Measurements from ENCODE around the gene C1orf74.

Gene C1orf74

GRCh38 chr1:209746451-209747165 lies 37.8 kb downstream of the C1orf74 start:
- DNase-seq (ENCODE audit: low read depth in 3 of 3) = no peak

DNA sequence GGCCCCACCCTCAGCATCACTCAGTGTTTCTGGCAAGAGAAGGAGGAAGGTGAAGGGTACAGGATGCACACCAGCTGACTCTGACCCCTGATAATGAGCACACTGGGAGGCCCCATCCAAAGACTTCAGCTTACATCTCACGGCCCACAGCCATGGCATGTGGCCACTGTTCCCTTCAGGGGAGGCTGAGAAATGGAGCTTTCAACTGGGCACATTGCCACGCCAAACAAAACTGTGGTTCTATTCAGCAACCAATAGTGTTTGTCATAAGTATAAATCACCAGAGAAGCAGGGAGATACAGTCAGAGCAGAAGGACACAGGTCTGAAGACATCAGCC lies 41.2 kb downstream of the C1orf74 start:
- DNase-seq (ENCODE audit: low read depth in 3 of 3) = no peak

DNA sequence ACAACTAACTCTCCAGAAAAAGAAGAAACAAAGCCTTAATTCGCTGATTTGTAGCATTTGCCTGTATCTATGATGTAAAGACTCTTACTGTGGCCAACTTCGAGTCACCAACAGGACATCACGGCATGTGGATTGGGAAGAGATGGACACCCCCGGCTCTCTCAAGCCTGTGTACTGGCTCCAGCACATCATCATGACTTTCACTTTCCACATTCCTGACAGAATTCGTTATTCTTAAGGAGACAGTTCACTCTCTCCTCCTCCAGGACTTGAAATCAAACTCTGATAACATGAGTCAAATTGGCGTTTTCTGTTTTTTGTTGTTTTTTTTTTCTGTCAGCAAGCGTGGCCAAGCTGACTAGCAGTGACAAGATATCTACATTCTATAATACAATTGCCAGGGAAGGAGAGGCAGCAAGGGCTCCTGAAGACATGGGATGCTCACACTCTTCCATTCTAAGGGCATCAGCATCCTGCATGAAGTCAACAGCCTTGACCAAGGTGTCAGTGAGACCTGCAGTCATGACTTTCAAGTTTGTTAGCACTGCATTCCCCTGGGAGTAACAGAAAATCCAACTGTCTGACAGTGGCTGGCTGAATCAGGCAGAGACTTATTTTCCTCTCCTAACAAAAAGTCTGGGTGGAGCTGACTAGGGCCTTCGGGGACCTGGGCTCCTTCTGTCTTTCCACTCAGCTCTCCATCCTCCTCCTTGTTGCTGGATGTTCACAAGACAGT lies 41.8 kb downstream of the C1orf74 start:
- no peak for DNase-seq (ENCODE audit: low read depth in 3 of 3)

- no peak for DNase-seq (ENCODE audit: low read depth in 3 of 3)
These were observed 42.5 kb downstream of the C1orf74 start for GRCh38 chr1:209741889-209742288.

DNA sequence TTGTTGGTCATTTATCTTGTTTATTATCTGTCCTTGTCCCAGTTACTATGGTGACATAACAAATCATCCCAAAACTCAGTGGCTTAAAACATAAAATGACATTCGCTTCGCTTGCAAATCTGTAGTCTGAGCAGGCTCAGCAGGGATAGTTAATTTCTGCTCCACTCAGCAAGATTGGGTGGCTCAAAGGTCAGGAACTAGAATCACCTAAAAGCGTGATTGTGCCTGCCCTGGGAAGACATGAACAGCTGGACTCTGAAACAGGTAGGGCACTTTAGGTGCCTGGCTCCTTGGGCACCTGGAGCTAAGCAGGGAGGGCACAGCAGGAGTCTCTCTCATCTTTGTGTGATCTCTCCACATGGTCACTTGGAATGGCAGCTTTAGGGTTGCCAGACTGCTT lies 43.2 kb downstream of the C1orf74 start:
- no peak for DNase-seq (ENCODE audit: low read depth in 3 of 3)

DNA sequence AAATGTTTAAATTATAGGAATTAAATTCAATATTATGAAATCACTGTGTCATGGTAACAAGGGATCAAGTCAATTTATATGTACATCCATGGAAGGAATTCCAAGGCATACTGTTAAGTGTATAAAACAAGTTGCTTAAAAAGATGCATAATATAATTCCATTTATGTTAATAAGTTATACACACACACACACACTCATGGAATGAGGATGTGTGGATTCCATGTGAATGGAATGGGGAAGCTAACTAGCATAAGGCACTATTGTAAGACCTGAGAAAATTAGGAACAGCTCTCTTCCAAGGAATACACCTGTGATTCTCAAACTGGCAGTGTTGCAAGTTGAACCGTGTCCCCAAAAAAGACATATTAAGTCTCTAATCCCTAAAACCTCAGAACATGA lies 46.1 kb downstream of the C1orf74 start:
- DNase-seq (ENCODE audit: low read depth in 3 of 3) = no peak

DNA sequence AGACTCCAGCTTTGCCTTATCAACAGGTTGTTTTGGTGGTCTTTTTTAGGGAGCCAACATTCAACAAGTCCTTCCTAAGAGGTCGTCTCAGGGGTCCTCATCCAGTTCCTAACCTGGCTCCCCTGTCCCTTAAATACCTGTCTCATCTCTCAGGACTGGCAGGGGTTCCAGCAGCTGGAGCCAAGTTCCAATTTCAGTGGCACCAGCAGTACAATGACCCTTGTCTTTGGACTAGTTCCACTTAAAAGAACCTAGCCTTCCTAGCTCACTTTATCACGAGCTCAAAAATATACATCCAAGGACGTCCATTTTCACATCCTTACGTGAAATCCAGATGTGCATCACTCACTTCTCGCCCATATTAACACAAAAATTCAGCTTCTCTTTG lies 47.2 kb downstream of the C1orf74 start:
- no peak for DNase-seq (ENCODE audit: low read depth in 3 of 3)

DNA sequence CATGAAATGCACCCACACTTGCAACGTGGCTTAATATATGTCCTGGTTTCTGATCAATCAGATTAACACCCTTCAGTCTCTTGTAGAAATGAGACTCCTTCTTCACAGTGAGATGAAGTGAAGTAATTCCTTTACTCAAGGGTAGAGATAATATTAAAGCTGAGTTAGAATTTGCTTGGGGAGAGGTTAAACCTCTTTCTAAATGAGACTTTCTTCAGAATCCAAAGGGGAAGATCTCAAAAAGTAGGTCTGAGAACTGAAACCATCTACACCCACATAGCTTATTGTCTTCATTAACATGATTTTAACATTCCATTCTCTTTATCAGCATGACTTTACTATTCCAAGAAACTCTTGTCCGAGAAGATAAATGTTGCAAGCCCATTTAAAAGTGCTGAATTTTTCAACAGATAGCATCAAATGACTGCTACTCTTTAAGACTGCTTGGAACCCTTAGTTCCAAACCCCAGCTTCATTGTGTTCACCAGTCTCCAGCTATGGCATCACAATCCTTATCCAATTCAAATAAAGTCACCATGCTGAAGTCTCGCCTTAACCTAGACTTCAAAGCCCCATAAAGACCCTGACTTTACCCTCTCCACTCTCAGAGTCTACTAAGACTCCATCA lies 47.8 kb downstream of the C1orf74 start:
- no peak for DNase-seq (ENCODE audit: low read depth in 3 of 3)

- DNase-seq (ENCODE audit: low read depth in 3 of 3) = no peak
These were observed 50.8 kb downstream of the C1orf74 start for GRCh38 chr1:209733409-209734192.

- no peak for DNase-seq (ENCODE audit: low read depth in 3 of 3)
These were observed 51.6 kb downstream of the C1orf74 start for GRCh38 chr1:209732725-209733124.

DNA sequence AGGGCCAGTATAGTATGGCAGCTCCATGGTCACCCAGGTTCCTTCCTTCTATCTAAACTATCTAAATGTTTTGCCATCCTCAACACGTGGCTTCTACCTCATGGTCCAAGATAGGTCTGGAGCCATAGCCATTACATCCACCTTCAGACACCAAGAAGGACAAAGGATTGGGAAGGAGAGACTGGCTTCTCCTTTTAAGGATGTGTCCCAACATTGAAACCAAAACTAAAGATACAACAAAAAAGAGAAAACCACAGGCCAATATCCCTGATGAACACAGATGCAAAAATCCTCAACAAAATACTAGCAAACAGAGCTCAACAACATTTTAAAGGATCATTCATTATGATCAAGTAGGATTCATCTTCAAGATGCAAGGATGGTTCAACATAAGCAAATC lies 54.9 kb downstream of the C1orf74 start:
- no peak for DNase-seq (ENCODE audit: low read depth in 3 of 3)

All from stimulated activated CD4-positive, alpha-beta T cell treated with anti-CD3 and anti-CD28 coated beads, TNF-alpha, amount 100 ng/mL, for 24 hours (primary cell).